ENCODE measurements around the gene ZCCHC3. TPM values are rescaled to one million over a fixed set of nuclear protein-coding genes. Genes with fewer than 3 reads are reported as not detected.
A peak's percentile ranks its signal among the peaks of the same experiment; 100 is the strongest.

ZCCHC3 gene
- polyA plus RNA-seq, 2 of the 4 experiments (the other 2 are of a cell fraction), result 17.4 to 17.7 TPM

DNA sequence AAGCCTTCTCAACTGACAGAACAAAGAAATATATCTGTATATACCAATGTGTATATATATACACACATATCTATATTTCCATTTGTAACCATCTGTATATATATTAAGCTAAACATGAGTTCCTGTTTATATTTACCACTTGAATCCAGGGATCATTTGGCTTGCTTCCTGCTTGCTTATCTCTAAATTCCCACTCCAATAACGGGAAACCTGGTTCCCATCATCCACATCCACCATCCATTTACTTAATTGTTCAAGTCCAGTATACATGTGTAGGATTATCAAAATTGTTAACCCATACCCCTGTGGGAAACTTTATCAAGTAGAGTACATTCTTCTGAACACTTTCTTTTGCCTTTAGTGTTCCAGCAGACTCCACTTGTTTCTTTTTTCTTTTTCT lies 15.5 kb downstream of the ZCCHC3 start:
- FAIRE-seq (no peak), ATAC-seq (no peak), DNase-seq (ENCODE audit: low read depth in 1 of 2, low spot score in 1 of 2) (no peak)
- H3K27ac ChIP-seq, result no peak overlapping the region
- 80% methylated on average over 1 of the region's 1 CpG for WGBS (ENCODE audit: missing lambda C conversion rate)
- no peak overlapping the region for H3K4me2 ChIP-seq
- H3K4me1 ChIP-seq, result peaks cover 6% of the 10 kb centered on the region
- POLR2A ChIA-PET, result no interaction called here
- TF ChIP-seq MAFK (IDR thresholded peaks at IDR 0.05; ENCODE audit: partially characterized antibody) (no peak), TFCP2L1 (CRISPR knock-in tag; IDR thresholded peaks at IDR 0.05) (no peak), CBX8 (IDR thresholded peaks at IDR 0.05) (no peak), KDM5A (IDR thresholded peaks at IDR 0.05) (no peak), TP53 (CRISPR knock-in tag; IDR thresholded peaks at IDR 0.05) (no peak), GATA3 (IDR thresholded peaks at IDR 0.05; ENCODE audit: borderline replicate concordance) (no peak), MAZ (IDR thresholded peaks at IDR 0.05; ENCODE audit: borderline replicate concordance, low read depth, low read length) (no peak), PHF8 (IDR thresholded peaks at IDR 0.05; ENCODE audit: borderline replicate concordance, low read depth) (no peak), RARB (CRISPR knock-in tag; IDR thresholded peaks at IDR 0.05) (no peak), JUN (IDR thresholded peaks at IDR 0.05) (no peak), ZNF302 (CRISPR knock-in tag; IDR thresholded peaks at IDR 0.05) (no peak), CHD2 (IDR thresholded peaks at IDR 0.05; ENCODE audit: low read length, partially characterized antibody) (no peak), HOXA7 (CRISPR knock-in tag; IDR thresholded peaks at IDR 0.05) (no peak), KDM1A (IDR thresholded peaks at IDR 0.05; ENCODE audit: low read depth) (no peak)
- TF ChIP-seq, protein P1, sequence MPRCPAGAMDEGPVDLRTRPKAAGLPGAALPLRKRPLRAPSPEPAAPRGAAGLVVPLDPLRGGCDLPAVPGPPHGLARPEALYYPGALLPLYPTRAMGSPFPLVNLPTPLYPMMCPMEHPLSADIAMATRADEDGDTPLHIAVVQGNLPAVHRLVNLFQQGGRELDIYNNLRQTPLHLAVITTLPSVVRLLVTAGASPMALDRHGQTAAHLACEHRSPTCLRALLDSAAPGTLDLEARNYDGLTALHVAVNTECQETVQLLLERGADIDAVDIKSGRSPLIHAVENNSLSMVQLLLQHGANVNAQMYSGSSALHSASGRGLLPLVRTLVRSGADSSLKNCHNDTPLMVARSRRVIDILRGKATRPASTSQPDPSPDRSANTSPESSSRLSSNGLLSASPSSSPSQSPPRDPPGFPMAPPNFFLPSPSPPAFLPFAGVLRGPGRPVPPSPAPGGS (IDR thresholded peaks at IDR 0.05), result no peak
- TF ChIP-seq, protein P2, sequence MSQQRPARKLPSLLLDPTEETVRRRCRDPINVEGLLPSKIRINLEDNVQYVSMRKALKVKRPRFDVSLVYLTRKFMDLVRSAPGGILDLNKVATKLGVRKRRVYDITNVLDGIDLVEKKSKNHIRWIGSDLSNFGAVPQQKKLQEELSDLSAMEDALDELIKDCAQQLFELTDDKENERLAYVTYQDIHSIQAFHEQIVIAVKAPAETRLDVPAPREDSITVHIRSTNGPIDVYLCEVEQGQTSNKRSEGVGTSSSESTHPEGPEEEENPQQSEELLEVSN (IDR thresholded peaks at IDR 0.05; ENCODE audit: borderline replicate concordance, low read depth), result no peak
- TF ChIP-seq, protein P3, sequence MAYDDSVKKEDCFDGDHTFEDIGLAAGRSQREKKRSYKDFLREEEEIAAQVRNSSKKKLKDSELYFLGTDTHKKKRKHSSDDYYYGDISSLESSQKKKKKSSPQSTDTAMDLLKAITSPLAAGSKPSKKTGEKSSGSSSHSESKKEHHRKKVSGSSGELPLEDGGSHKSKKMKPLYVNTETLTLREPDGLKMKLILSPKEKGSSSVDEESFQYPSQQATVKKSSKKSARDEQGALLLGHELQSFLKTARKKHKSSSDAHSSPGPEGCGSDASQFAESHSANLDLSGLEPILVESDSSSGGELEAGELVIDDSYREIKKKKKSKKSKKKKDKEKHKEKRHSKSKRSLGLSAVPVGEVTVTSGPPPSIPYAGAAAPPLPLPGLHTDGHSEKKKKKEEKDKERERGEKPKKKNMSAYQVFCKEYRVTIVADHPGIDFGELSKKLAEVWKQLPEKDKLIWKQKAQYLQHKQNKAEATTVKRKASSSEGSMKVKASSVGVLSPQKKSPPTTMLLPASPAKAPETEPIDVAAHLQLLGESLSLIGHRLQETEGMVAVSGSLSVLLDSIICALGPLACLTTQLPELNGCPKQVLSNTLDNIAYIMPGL (CRISPR knock-in tag; IDR thresholded peaks at IDR 0.05; ENCODE audit: borderline replicate concordance), result no peak
- TF ChIP-seq, protein P4, sequence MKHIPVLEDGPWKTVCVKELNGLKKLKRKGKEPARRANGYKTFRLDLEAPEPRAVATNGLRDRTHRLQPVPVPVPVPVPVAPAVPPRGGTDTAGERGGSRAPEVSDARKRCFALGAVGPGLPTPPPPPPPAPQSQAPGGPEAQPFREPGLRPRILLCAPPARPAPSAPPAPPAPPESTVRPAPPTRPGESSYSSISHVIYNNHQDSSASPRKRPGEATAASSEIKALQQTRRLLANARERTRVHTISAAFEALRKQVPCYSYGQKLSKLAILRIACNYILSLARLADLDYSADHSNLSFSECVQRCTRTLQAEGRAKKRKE (CRISPR knock-in tag; IDR thresholded peaks at IDR 0.05; ENCODE audit: low read depth), result no peak
- TF ChIP-seq, protein P5, sequence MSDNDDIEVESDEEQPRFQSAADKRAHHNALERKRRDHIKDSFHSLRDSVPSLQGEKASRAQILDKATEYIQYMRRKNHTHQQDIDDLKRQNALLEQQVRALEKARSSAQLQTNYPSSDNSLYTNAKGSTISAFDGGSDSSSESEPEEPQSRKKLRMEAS (IDR thresholded peaks at IDR 0.05), result no peak
- H3K9me3 ChIP-seq, result no peaks in the 10 kb centered on the region
- no peak overlapping the region for H3K4me3 ChIP-seq
- CTCF ChIA-PET, result interaction anchor here (0.8 to 1.9 kb wide), 4 partner anchors 11 to 50 kb away, joined by 3 to 11 read pairs (median 6); no protein-coding TSS in a partner anchor

DNA sequence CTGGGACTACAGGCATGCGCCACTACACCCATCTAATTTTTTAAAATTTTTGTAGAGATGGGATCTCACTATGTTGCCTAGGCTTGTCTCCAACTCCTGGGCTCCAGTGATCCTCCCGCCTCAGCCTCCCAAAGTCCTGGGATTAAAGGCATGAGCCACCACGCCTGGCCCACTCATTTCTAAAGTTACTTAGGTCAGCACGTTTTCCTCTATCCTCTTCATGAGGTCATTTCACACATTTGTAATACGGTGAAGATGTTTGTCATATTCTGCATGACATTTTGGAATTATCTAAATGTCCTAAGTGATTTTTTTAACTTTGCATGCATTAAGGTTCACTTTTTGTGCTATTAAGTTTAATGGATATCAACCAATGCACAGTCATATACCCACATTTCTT lies 16.0 kb downstream of the ZCCHC3 start:
- TF ChIP-seq MAFK (IDR thresholded peaks at IDR 0.05; ENCODE audit: partially characterized antibody), result peak; percentile 91
- TF ChIP-seq HEYL (CRISPR knock-in tag; IDR thresholded peaks at IDR 0.05), result no peak
- TF ChIP-seq NFE2L2 (conservative IDR thresholded peaks at IDR 0.05; ENCODE audit: low read length), result no peak
- Histone ChIP-seq H3K4me2 (no peak overlapping the region), H3K4me3 (no peak overlapping the region), H3K4me1 (peaks cover 6% of the 10 kb centered on the region), H3K27ac (no peak overlapping the region), H3K9me3 (no peaks in the 10 kb centered on the region)
- POLR2A ChIA-PET, result no interaction called here
- CTCF ChIA-PET, result interaction anchor here (0.8 to 1.6 kb wide), 2 partner anchors 32 to 50 kb away, joined by 3 to 4 read pairs; no protein-coding TSS in a partner anchor
- DNase-seq (ENCODE audit: low read depth in 1 of 2, low spot score in 1 of 2) (no peak), ATAC-seq (no peak), FAIRE-seq (no peak)
- WGBS (ENCODE audit: missing lambda C conversion rate), result 77% methylated on average over 5 of the region's 5 CpGs
